NCI-H460 (cell line): Measurements from ENCODE around the gene NF2. TPM values are rescaled to one million over a fixed set of nuclear protein-coding genes. Genes with fewer than 3 reads are reported as not detected.

Source experiments
- DNase-seq: peaks from one replicate; pipeline ENCODE4 v3.0.0-alpha.2; 2016; ENCODE audit warnings: low read depth; ENCODE audit errors: extremely low read depth
- small RNA-seq, 2 experiments: library from RNA; depleted of rRNA; stranded (forward); fragments of <200 nt; gene quantifications; one replicate each; pipeline ENCODE3, GENCODE V24; 2014
- total RNA-seq: library from RNA; depleted of rRNA; stranded (reverse); fragments of >200 nt; shearing (Covaris generic); gene quantifications from 2 replicates; pipeline ENCODE4 v1.2.3, GENCODE V29; 2014; rRNA removed

The NF2 gene
- total RNA-seq, 1 experiment from 2014 or later = 33.0 TPM

DNA sequence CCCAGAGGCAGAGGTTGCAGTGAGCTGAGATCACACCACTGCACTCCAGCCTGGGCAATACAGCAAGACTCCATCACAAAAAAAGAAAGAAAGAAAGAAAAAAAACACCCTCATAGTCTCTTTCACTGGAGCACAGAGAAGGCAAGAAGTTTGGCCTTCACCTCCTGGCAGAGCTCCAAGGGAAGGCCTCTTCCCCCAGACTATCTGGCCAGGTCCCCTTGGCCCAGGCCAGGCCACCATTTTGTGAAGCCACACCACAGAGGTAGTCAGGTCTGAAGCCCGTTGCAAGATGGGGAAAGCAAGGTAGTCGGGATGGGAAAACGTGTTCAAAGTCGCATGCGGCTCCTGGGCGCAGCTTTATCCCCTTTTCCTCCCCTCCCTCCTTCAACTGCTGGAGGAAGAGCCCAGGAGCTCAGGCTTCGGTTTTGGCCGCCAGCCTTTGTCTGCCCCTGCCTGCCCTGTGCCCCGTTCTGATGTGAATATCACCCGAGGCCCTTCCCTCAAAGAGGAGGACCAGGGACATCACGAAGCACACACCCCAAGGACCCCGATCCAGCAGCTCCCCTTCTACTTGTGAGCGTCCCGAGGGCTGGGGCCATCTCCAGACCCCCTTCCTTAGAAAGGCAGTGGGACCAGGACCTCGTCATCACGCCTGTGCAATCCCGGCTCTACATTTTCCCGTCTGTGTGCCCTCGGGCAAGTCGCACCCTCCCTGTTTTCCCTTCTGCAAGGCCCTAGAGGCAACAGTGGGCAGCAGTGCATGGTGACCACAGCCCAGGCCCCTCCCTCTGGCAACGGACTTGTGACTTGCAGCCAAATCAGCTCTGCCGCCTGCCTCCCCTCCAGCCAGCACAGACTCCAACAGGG, 134.1 kb downstream of the NF2 start:
- DNase-seq = no peak

DNA sequence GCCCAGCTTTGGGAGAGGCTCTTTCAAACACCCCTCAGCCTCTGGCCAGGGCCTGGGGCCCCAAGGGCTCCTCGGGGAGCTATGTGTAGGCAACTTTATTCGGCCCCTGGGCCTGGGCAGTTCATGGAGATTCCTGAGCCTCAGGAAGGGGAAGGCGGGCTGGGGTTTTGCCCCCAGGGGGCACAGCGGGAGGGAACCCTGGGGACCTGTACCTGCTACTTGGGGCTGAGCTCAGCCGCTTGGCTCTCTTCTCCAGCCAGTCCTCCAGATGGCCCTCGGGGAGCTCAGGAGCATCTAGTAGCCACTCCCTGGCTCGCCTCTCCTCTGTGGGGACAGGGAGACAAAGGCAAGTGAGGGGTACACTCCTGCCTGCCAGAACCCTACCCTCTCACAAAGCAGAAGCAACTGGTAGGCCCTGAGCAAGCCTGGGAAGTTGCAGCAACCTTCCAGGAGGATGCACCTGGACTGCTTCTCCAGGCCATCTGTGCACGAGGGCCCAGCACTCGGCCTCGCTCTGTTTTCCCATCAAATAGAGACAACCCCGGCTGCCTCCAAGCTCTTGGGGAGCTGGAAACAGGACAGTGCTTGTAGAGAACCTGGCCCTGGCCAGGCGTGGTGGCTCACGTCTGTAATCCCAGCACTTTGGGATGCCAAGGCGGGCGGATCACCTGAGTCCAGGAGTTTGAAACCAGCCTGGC, 134.8 kb downstream of the NF2 start:
- DNase-seq = no peak

DNA sequence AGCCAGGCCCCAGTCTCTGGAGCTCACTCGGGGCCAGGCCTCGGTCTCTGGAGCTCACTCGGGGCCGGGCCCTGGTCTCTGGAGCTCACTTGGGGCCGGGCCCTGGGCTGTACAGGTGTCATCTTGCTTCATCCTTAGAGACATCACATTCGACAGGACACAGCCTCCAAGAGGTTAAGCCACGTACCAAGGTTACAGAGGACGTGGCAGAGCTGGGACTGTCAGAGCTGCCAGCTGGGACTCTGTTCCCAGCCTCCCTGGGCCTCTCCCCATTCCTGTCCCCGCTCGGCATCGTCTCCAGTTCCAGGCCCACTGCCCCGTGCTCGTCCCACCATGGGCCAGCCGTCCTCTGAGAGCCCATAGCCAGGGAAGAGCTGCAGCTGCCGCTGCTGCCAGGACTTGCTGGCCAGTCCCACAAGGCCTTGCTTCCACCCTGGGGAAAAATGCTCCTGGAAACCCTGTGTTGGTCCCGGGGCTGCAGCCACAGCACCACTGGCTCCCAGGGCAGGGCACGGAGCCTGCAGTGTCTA, 136.0 kb downstream of the NF2 start:
- no peak for DNase-seq

DNA sequence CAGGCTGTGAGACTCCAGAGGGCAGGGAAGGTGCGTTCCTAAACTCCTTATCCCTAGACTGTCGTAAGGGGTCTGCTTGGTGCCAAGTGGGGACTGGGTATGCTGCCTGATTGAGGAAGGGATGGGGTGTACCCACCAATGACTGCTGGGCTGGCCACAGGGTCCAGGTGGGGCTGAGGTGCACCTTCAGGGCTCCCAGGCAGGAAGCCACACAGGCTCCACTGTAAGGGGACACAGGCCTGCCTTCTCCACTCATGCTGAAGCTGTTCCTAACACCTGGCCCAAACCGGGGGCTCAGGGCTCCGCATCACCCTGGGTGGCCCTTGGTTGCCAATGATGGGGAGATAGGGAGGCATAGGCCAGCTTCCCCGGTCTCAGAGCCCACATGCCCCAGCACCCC, 136.8 kb downstream of the NF2 start:
- DNase-seq = no peak

DNA sequence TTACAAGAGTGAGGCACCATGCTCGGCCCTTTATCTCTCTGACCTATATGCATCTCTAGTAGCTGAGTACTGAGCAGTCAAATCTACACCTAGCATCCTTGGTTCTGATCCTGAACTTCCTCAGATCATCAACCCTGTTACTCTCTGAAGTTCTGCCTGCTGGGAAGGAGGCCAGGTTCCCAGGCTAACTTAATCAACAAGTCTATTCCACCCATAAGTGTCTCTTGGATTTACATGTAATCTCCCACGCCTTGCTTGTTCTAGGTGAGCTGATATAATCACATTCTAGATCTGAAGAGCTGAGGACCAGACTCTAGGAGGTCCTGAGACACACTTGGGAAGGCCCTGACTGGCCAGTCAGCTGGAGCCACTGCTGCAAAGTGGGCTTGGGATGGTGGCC, 138.5 kb downstream of the NF2 start:
- DNase-seq = no peak

DNA sequence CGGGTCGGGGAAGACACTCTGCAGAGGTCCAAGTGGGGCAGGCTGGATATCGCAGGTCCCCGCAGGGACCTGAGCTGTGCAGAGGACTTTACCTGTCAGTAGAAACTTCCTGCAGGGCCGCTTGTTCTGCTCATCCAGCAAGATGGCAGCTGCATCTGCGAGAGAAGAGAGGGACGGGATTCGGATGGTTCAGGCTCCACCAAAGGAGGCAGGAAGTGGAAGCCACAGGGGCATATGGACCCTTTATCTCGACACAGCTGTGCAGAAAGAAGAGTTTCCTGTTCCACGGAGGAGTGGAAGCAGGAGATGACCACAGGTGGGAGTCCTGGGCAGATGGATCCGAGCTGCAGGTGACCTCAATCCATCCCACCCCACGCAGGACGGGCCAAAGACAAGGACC, 138.9 kb downstream of the NF2 start:
- no peak for DNase-seq

DNA sequence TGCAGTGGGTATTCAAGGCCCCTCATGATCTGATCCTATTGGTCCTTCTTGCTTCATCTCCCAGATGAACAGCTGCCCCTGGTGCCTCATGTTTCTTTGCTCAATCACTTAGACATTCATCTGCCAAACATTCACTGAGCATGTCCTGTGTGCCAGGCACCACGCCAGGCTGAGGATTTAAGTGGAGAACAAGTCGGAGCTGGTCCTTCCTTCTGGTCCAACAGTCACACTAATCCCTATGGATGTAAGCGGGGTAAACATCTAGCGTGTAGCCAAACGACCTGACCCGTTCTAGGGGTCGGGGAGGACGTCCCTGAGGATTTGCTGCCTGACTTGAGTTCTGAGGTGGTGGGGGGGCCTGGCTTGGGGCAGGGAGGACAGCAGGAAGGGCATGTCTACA, 141.5 kb downstream of the NF2 start:
- no peak for DNase-seq

DNA sequence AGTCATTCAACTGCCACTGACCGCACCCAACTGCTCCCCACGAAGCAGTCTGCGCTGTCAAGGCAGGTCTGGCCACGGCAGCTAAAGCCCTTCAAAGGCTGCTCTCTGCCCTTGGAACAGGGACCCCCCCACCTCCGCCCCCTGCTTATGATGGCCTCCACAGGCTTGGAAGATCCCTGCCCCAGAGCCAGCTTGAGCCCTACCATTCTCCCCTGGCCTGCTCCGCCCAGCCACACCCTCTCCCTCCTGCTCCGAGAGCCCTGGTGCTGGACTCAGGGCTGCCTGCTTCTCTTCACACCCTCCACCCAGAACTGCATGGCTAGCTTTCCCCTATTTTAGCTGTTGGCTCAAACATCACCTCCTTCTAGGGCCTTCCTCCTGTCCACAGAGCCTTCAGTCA, 144.4 kb downstream of the NF2 start:
- no peak for DNase-seq

Small RNAs within 50 kb of the gene (small RNA-seq; reads per million reads assigned to genes)
- gene AC004882.2 = 0 reads per million in 2 experiments

Other genes starting within 250 kb of the NF2 start
- gene AP1B1, start 215.1 kb upstream of the NF2 start, total RNA-seq = 28.6 TPM in 2 replicates
- not detected in 2 replicates for gene RFPL1, start 165.1 kb upstream of the NF2 start, total RNA-seq
- gene NEFH, start 123.4 kb upstream of the NF2 start, total RNA-seq = 0.02 TPM in 1 of 2 replicates, not detected in the other
- 52.5 and 55.2 TPM in 2 replicates for gene THOC5, start 49.9 kb upstream of the NF2 start, total RNA-seq
- gene NIPSNAP1, start 22.5 kb upstream of the NF2 start, total RNA-seq = 58.6 and 63.6 TPM in 2 replicates
- gene CABP7, start 116.4 kb downstream of the NF2 start, total RNA-seq = not detected in 2 replicates
- 13.2 and 14.3 TPM in 2 replicates for gene ZMAT5, start 163.4 kb downstream of the NF2 start, total RNA-seq
- gene UQCR10, start 163.7 kb downstream of the NF2 start, total RNA-seq = 49.2 and 73.8 TPM in 2 replicates
- gene ASCC2, start 234.6 kb downstream of the NF2 start, total RNA-seq = 16.3 and 18.6 TPM in 2 replicates